Measurements from ENCODE around the gene MRPS9. TPM values are rescaled to one million over a fixed set of nuclear protein-coding genes. Genes with fewer than 3 reads are reported as not detected.

Gene MRPS9
- total RNA-seq, 1 experiment from 2014 or later: 60.0 TPM

DNA sequence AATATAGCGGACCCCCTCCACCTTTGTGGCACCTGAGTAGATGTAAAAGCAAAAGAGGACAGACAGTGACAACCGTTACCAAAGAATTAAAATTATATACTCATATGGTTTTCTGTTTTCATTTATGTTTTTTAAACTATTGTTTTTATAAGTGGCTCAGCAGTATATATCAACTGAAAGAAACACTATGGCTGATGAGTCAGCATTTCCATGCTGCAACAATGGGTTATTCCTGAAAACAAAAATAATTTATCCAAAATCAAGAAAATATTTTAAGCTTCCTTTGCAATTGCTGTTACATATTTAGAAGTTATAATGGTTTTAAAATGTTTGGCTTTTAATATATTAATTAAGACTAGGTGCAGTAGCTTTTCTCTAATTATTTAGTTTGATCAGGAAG is 17.7 kb downstream of the MRPS9 start:
- H4K91ac ChIP-seq (ENCODE audit: insufficient read length, low read depth, low read length): no peak overlapping the region
- H4K5ac ChIP-seq (ENCODE audit: insufficient read length, low read depth, low read length): no peak overlapping the region
- H3K27ac ChIP-seq (ENCODE audit: insufficient read length, low read depth, low read length): no peak overlapping the region
- Mint-ChIP-seq H3K9me3 (peaks cover 6 to 13% of the 10 kb centered on the region in 2 experiments; a peak in 4 of 5 replicates), H3K27me3 (ENCODE audit: low read depth) (no peaks in the 10 kb centered on the region), H3K36me3 (ENCODE audit: insufficient read depth in 1 of 3, low read depth in 3 of 3) (peaks cover 19 to 27% (median 25%) of the 10 kb centered on the region in 3 experiments), H3K27ac (no peak overlapping the region), H3K4me1 (no peaks in the 10 kb centered on the region; a peak in 1 of 4 replicates), H3K4me3 (no peak overlapping the region)
- H3K79me2 ChIP-seq (ENCODE audit: insufficient read depth, low read length): peaks cover 5% of the 10 kb centered on the region
- no peak overlapping the region for H4K8ac ChIP-seq (replicated peaks; ENCODE audit: insufficient read length, low read depth, low read length)
- TF ChIP-seq, protein P1, sequence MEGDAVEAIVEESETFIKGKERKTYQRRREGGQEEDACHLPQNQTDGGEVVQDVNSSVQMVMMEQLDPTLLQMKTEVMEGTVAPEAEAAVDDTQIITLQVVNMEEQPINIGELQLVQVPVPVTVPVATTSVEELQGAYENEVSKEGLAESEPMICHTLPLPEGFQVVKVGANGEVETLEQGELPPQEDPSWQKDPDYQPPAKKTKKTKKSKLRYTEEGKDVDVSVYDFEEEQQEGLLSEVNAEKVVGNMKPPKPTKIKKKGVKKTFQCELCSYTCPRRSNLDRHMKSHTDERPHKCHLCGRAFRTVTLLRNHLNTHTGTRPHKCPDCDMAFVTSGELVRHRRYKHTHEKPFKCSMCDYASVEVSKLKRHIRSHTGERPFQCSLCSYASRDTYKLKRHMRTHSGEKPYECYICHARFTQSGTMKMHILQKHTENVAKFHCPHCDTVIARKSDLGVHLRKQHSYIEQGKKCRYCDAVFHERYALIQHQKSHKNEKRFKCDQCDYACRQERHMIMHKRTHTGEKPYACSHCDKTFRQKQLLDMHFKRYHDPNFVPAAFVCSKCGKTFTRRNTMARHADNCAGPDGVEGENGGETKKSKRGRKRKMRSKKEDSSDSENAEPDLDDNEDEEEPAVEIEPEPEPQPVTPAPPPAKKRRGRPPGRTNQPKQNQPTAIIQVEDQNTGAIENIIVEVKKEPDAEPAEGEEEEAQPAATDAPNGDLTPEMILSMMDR (conservative IDR thresholded peaks at IDR 0.05): no peak
- no CpG with 5 or more reads among the region's 2 CpGs for WGBS (ENCODE audit: extremely low coverage, insufficient read length, low lambda C conversion rate)
- DNase-seq: no peak
- H3T11ph ChIP-seq (ENCODE audit: low read length): no peak overlapping the region
- no peak overlapping the region for H2BK12ac ChIP-seq (ENCODE audit: insufficient read length, low read depth, low read length)
- H3K14ac ChIP-seq (ENCODE audit: insufficient read depth, low read length): no peak overlapping the region
- H3K23ac ChIP-seq (ENCODE audit: insufficient read length, low read depth, low read length): no peak overlapping the region
- H2BK5ac ChIP-seq (ENCODE audit: insufficient read length, low read length): no peak overlapping the region
- H3K4ac ChIP-seq (ENCODE audit: low read depth, low read length): no peak overlapping the region
- no peak overlapping the region for H2AFZ ChIP-seq (ENCODE audit: low read length)
- no peak overlapping the region for H2BK20ac ChIP-seq (ENCODE audit: low read depth, low read length, poor library complexity, severe bottlenecking)
- H2AK5ac ChIP-seq (ENCODE audit: insufficient read length, low read length): no peak overlapping the region
- no peak overlapping the region for H3K9ac ChIP-seq (ENCODE audit: extremely low read depth, insufficient read length, low read length)
- no peak overlapping the region for H3K56ac ChIP-seq (ENCODE audit: insufficient read length, low read depth, low read length)
- H3K23me2 ChIP-seq (ENCODE audit: insufficient read length, low read depth, low read length, poor library complexity, severe bottlenecking): no peaks in the 10 kb centered on the region
- no peaks in the 10 kb centered on the region for H3K79me1 ChIP-seq (ENCODE audit: insufficient read depth, low read depth, low read length, poor library complexity, severe bottlenecking)
- H3K4me1 ChIP-seq (ENCODE audit: insufficient read depth, low read length): no peaks in the 10 kb centered on the region
- H3K9me3 ChIP-seq (ENCODE audit: control insufficient read depth, low read depth, low read length): no peaks in the 10 kb centered on the region
- H3K27me3 ChIP-seq (ENCODE audit: insufficient read depth, low read length): no peaks in the 10 kb centered on the region
- no peak overlapping the region for H3K18ac ChIP-seq (ENCODE audit: insufficient read length, low read depth, low read length)
- no peaks in the 10 kb centered on the region for H4K20me1 ChIP-seq (ENCODE audit: control insufficient read depth, insufficient read depth, insufficient read length)
- no peak overlapping the region for H2BK15ac ChIP-seq (ENCODE audit: low read depth, low read length)
- H3K4me2 ChIP-seq (ENCODE audit: insufficient read depth, insufficient read length, low read length): no peak overlapping the region
- H2BK120ac ChIP-seq (ENCODE audit: low read depth, low read length, poor library complexity, severe bottlenecking): no peak overlapping the region
